ENCODE data around the gene CACYBP.

- TF ChIP-seq, protein P1, sequence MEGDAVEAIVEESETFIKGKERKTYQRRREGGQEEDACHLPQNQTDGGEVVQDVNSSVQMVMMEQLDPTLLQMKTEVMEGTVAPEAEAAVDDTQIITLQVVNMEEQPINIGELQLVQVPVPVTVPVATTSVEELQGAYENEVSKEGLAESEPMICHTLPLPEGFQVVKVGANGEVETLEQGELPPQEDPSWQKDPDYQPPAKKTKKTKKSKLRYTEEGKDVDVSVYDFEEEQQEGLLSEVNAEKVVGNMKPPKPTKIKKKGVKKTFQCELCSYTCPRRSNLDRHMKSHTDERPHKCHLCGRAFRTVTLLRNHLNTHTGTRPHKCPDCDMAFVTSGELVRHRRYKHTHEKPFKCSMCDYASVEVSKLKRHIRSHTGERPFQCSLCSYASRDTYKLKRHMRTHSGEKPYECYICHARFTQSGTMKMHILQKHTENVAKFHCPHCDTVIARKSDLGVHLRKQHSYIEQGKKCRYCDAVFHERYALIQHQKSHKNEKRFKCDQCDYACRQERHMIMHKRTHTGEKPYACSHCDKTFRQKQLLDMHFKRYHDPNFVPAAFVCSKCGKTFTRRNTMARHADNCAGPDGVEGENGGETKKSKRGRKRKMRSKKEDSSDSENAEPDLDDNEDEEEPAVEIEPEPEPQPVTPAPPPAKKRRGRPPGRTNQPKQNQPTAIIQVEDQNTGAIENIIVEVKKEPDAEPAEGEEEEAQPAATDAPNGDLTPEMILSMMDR (IDR thresholded peaks at IDR 0.05) = no peak
- TF ChIP-seq POLR2A (IDR thresholded peaks at IDR 0.05) = no peak
Measured at GRCh38 chr1:174969977-174970376, 29.8 kb upstream of the CACYBP start.
